Hepatocyte (in vitro differentiated cells): Measurements from ENCODE around the gene DIP2C. TPM values are rescaled to one million over a fixed set of nuclear protein-coding genes. Genes with fewer than 3 reads are reported as not detected.

Experiments used
- DNase-seq: peaks from one replicate; pipeline ENCODE4 v3.0.0-alpha.2; 2016; ENCODE audit warnings: low spot score
- H2AFZ ChIP-seq: fragments of 200-600 bp; sonication (generic); 2 replicates; pipeline ENCODE4 v1.6.0; 2016; ENCODE audit warnings: antibody characterized with exemption, mild to moderate bottlenecking
- H3K27ac ChIP-seq: fragments of 200-600 bp; sonication (generic); 2 replicates; pipeline ENCODE4 v1.5.1; 2016; ENCODE audit warnings: mild to moderate bottlenecking
- H3K27me3 ChIP-seq: fragments of 200-600 bp; sonication (generic); 2 replicates; pipeline ENCODE4 v1.6.1; 2016
- H3K36me3 ChIP-seq: fragments of 200-600 bp; sonication (generic); replicated peaks from 2 replicates; pipeline ENCODE4 v1.5.1; 2016; ENCODE audit warnings: low read depth; ENCODE audit not compliant: insufficient read depth
- H3K4me1 ChIP-seq: fragments of 200-600 bp; sonication (generic); 2 replicates; pipeline ENCODE4 v1.5.1; 2016; ENCODE audit warnings: mild to moderate bottlenecking, moderate library complexity; ENCODE audit not compliant: insufficient read depth
- H3K4me2 ChIP-seq: fragments of 200-600 bp; sonication (generic); 2 replicates; pipeline ENCODE4 v1.6.0; 2016
- H3K4me3 ChIP-seq: fragments of 200-600 bp; sonication (generic); 2 replicates; pipeline ENCODE4 v1.5.1; 2016; ENCODE audit warnings: mild to moderate bottlenecking
- H3K79me2 ChIP-seq: fragments of 200-600 bp; sonication (generic); 2 replicates; pipeline ENCODE4 v1.6.0; 2017; ENCODE audit warnings: mild to moderate bottlenecking
- H3K9me2 ChIP-seq: fragments of 200-600 bp; sonication (generic); replicated peaks from 2 replicates; pipeline ENCODE4 v1.6.0; 2017; ENCODE audit warnings: mild to moderate bottlenecking; ENCODE audit not compliant: insufficient read depth
- H3K9me3 ChIP-seq: fragments of 200-600 bp; sonication (generic); 2 replicates; pipeline ENCODE4 v1.5.1; 2016; ENCODE audit warnings: low read depth, mild to moderate bottlenecking
- H4K20me1 ChIP-seq: fragments of 200-600 bp; sonication (generic); 2 replicates; pipeline ENCODE4 v1.6.0; 2016; ENCODE audit warnings: mild to moderate bottlenecking; ENCODE audit not compliant: insufficient read depth, poor library complexity, severe bottlenecking
- EZH2 ChIP-seq: fragments of 200-600 bp; sonication (generic); IDR thresholded peaks from 2 replicates; pipeline ENCODE4 v1.6.1; 2016; ENCODE audit warnings: antibody characterized with exemption, mild to moderate bottlenecking, borderline replicate concordance
- EZH2phosphoT487 ChIP-seq: fragments of 200-600 bp; sonication (generic); IDR thresholded peaks from one replicate; pipeline ENCODE4 v1.6.1; 2018; ENCODE audit warnings: antibody characterized with exemption, mild to moderate bottlenecking, low read depth, moderate library complexity; ENCODE audit not compliant: unreplicated experiment, severe bottlenecking
- WGBS: methylation state at CpG from one replicate; pipeline ENCODE4 v1.1.6; 2016; ENCODE audit warnings: low lambda C conversion rate; ENCODE audit errors: missing lambda C conversion rate; 5-methylcytosine and 5-hydroxymethylcytosine counted together
- polyA plus RNA-seq: library from polyadenylated mRNA; unstranded; fragments of >200 nt; fragmentation: Nextera tagmentation; extraction: Ambion mirVana; gene quantifications from 2 replicates; pipeline ENCODE4 v1.2.1, GENCODE V29; 2016
- total RNA-seq: library from RNA; depleted of rRNA; stranded (reverse); fragments of >200 nt; gene quantifications from 2 replicates; pipeline ENCODE4 v1.2.3, GENCODE V29; 2014
- TF ChIP-seq, protein P1 (sequence below): fragments of 200-600 bp; sonication (generic); IDR thresholded peaks from 2 replicates; pipeline ENCODE4 v1.5.1; 2016; ENCODE audit warnings: antibody characterized with exemption, mild to moderate bottlenecking; ENCODE audit not compliant: poor library complexity

DIP2C gene
- total and polyA plus RNA-seq, 2 experiments from 2014 or later: 11.1 to 12.8 TPM

DNA sequence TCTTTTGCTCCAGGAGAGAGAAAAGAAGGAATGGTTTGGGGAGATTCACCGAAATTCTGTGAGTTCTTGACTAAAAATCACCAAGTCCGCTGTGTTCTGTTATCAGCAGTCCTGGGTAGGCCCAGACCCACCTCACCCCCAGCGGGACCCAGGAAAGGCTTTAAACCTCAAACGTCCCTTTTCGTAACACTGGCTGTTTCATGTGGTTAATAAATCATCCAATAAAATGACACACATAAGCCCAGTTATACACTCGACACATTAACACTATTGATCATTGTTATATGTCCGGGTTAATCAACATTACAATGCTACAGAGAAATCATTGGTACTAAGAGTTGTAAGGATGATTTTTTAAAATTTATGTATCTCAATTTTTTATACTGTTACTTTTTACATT is 25.2 kb downstream of the DIP2C start:
- WGBS: 82% methylated on average over 7 of the region's 7 CpGs
- H3K36me3 ChIP-seq: no peaks in the 10 kb centered on the region
- TF ChIP-seq, protein P1, sequence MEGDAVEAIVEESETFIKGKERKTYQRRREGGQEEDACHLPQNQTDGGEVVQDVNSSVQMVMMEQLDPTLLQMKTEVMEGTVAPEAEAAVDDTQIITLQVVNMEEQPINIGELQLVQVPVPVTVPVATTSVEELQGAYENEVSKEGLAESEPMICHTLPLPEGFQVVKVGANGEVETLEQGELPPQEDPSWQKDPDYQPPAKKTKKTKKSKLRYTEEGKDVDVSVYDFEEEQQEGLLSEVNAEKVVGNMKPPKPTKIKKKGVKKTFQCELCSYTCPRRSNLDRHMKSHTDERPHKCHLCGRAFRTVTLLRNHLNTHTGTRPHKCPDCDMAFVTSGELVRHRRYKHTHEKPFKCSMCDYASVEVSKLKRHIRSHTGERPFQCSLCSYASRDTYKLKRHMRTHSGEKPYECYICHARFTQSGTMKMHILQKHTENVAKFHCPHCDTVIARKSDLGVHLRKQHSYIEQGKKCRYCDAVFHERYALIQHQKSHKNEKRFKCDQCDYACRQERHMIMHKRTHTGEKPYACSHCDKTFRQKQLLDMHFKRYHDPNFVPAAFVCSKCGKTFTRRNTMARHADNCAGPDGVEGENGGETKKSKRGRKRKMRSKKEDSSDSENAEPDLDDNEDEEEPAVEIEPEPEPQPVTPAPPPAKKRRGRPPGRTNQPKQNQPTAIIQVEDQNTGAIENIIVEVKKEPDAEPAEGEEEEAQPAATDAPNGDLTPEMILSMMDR: no peak
- TF ChIP-seq EZH2: no peak
- TF ChIP-seq EZH2phosphoT487: no peak
- no peak overlapping the region for H3K4me3 ChIP-seq
- peaks cover 93% of the 10 kb centered on the region for H3K79me2 ChIP-seq
- no peak for DNase-seq
- peaks cover 25% of the 10 kb centered on the region for H3K4me1 ChIP-seq
- H3K27me3 ChIP-seq: no peaks in the 10 kb centered on the region
- no peak overlapping the region for H2AFZ ChIP-seq
- H3K4me2 ChIP-seq: no peak overlapping the region
- H4K20me1 ChIP-seq: peaks cover 75% of the 10 kb centered on the region
- H3K27ac ChIP-seq: no peak overlapping the region
- no peaks in the 10 kb centered on the region for H3K9me3 ChIP-seq
- H3K9me2 ChIP-seq: no peaks in the 10 kb centered on the region

DNA sequence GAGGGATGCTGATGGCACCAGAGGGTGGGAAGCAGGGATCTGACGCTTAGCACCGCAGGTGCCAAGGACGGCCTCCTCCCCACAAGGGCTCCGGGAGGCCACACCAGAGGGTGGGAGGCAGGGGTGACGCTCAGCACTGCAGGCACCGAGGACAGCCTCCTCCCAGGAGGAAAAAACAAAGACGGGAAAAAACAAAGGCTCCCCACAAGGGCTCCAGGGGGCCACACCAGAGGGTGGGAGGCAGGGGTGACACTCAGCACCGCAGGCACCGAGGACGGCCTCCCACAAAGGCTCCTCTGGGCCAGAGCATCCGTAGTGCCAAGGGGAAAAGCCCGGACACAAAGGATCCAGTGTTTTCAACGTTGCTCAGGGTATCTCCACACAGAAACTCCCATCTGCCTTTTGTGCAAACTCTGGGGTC is 25.6 kb downstream of the DIP2C start:
- no peak overlapping the region for H2AFZ ChIP-seq
- peaks cover 75% of the 10 kb centered on the region for H4K20me1 ChIP-seq
- no peaks in the 10 kb centered on the region for H3K27me3 ChIP-seq
- no peaks in the 10 kb centered on the region for H3K9me2 ChIP-seq
- no peaks in the 10 kb centered on the region for H3K36me3 ChIP-seq
- no peak for DNase-seq
- WGBS: 83% methylated on average over 13 of the region's 13 CpGs
- no peak overlapping the region for H3K27ac ChIP-seq
- TF ChIP-seq, protein P1: no peak
- TF ChIP-seq EZH2phosphoT487: no peak
- no peak for TF ChIP-seq EZH2
- H3K9me3 ChIP-seq: no peaks in the 10 kb centered on the region
- no peak overlapping the region for H3K4me3 ChIP-seq
- peaks cover 93% of the 10 kb centered on the region for H3K79me2 ChIP-seq
- H3K4me1 ChIP-seq: peaks cover 29% of the 10 kb centered on the region
- no peak overlapping the region for H3K4me2 ChIP-seq

DNA sequence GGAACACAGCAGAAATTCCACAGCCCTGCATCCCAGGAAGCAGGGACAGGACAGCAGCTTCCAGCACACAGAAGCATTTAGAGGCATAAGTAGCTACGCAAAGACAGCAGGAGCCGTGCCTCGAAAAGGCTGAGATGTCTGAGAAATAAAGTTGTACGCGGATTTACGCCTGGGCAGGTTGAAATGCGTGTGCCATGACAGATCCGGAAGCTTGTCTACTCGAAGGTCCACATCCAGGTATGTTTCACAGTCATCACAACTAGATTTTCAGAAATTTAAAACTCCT is 26.1 kb downstream of the DIP2C start:
- Histone ChIP-seq H3K9me3 (no peaks in the 10 kb centered on the region), H3K9me2 (no peaks in the 10 kb centered on the region), H3K4me2 (no peak overlapping the region), H4K20me1 (peaks cover 75% of the 10 kb centered on the region), H3K27me3 (no peaks in the 10 kb centered on the region), H3K27ac (no peak overlapping the region), H3K4me1 (peaks cover 30% of the 10 kb centered on the region), H2AFZ (no peak overlapping the region), H3K4me3 (no peak overlapping the region), H3K79me2 (peaks cover 93% of the 10 kb centered on the region), H3K36me3 (no peaks in the 10 kb centered on the region)
- DNase-seq: no peak
- TF ChIP-seq, protein P1: no peak
- TF ChIP-seq EZH2 (no peak), EZH2phosphoT487 (no peak)
- 89% methylated on average over 9 of the region's 9 CpGs for WGBS
